ENCODE data around the gene OOSP2.
"Not testable (repeated sequence)": the region's sequence is repeated elsewhere in the genome, so short reads cannot be mapped to it uniquely, and the experiment has no call there.

Gene OOSP2

DNA sequence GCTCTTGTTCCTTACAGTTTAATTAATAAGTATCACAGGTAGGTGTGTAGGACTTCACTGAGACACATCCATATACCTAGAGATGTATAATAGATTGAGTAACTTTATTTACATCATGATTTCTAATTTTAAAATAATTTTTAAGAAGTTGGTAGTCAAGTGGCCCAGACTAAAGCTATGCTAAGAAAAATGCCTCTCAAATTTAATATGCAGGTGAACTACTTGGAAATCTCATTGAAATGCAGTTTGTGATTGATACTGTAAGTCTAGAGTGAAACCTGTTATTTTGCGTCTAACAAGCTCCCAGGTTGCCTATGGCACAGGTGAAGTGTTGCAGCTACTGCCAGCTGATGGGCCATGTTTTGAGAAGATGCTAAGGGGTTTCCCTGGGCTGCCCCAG lies 23.3 kb upstream of the OOSP2 start, which contains the start of gene OOSP4B:
TSS of gene OOSP4B (plus strand) at position 301 of the 400 bp plus-strand sequence.
- DNase-seq (ENCODE audit: low spot score) = no peak
- no peak within 1 kb of the TSS for H3K27ac ChIP-seq
- TF ChIP-seq, protein P1, sequence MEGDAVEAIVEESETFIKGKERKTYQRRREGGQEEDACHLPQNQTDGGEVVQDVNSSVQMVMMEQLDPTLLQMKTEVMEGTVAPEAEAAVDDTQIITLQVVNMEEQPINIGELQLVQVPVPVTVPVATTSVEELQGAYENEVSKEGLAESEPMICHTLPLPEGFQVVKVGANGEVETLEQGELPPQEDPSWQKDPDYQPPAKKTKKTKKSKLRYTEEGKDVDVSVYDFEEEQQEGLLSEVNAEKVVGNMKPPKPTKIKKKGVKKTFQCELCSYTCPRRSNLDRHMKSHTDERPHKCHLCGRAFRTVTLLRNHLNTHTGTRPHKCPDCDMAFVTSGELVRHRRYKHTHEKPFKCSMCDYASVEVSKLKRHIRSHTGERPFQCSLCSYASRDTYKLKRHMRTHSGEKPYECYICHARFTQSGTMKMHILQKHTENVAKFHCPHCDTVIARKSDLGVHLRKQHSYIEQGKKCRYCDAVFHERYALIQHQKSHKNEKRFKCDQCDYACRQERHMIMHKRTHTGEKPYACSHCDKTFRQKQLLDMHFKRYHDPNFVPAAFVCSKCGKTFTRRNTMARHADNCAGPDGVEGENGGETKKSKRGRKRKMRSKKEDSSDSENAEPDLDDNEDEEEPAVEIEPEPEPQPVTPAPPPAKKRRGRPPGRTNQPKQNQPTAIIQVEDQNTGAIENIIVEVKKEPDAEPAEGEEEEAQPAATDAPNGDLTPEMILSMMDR (IDR thresholded peaks at IDR 0.05) = no peak
- H3K4me3 ChIP-seq = no peak within 1 kb of the TSS

DNA sequence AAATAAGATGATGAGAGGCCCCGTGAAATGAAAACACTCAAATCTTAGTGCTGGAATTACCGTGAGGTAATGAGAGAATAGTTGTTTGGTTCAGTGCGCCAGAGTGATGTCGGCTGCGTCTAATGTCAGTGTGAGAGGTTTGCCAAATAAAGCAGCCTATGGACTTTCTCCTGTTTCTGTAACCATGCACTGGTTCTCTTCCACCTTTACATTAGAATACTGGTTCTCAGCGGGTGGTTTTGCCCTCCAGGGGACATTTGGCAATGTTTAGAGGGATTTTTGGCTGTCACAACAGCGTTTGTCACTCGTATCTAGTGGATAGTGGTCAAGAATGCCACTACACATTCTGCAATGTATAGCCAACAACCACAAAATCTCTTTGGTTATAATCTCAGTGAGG lies 22.2 kb upstream of the OOSP2 start:
- TF ChIP-seq, protein P1 (IDR thresholded peaks at IDR 0.05) = no peak
- Histone ChIP-seq H3K27ac (no peak overlapping the region), H3K4me3 (no peak overlapping the region)
- no peak for DNase-seq (ENCODE audit: low spot score)

DNA sequence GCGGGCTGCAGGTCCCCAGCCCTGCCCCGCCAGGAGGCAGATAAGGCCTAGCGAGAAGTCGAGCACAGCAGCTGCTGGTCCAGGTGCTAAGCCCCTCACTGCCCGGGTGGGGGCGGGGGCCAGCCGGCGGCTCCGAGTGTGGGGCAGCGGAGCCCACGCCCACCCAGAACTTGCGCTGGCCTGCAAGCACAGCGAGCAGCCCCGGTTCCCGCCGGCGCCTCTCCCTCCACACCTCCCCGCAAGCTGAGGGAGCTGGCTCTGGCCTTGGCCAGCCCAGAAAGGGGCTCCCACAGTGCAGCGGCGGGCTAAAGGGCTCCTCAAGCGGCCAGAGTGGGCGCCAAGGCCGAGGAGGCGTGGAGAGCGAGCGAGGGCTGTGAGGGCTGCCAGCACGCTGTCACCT lies 19.8 kb upstream of the OOSP2 start:
- DNase-seq (ENCODE audit: low spot score); H3K27ac ChIP-seq; H3K4me3 ChIP-seq: not testable (repeated sequence)

DNA sequence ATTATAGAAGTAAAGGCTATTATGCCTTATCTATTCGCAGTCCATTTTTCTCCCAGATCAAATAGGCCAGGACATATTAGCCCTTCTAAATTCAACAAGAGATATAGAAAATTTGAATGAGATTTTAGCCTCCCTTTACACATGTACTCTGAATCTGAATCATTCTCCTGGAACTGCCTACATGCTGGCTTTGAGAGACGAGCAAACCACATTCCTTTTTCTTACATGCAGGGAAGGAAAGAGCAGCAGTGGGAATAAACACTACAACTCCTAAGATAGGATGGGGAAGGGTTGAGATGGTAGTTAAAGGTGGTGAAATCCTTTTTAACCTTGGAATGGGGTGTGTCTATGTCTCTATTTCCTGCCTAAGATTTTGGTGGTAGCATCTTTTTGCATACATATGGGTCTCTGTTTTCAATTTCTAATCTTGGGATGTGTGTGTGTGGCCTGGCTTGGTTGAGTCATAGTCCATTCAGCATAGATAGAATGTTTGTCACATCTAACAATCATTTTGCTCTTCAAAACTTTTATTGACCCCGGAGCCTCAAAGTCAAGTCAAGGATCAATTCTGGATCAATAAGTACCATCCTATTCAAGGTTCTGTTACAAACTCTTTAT lies 11.1 kb upstream of the OOSP2 start:
- DNase-seq (ENCODE audit: low spot score) = no peak
- no peak overlapping the region for H3K4me3 ChIP-seq
- TF ChIP-seq, protein P1 (IDR thresholded peaks at IDR 0.05) = no peak
- no peak overlapping the region for H3K27ac ChIP-seq

DNA sequence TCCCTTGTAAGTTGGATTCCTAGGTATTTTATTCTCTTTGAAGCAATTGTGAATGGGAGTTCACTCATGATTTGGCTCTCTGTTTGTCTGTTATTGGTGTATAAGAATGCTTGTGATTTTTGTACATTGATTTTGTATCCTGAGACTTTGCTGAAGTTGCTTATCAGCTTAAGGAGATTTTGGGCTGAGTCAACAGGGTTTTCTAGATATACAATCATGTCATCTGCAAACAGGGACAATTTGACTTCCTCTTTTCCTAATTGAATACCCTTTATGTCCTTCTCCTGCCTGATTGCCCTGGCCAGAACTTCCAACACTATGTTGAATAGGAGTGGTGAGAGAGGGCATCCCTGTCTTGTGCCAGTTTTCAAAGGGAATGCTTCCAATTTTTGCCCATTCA lies 10.2 kb downstream of the OOSP2 start:
- H3K4me3 ChIP-seq; DNase-seq (ENCODE audit: low spot score); H3K27ac ChIP-seq: not testable (repeated sequence)

DNA sequence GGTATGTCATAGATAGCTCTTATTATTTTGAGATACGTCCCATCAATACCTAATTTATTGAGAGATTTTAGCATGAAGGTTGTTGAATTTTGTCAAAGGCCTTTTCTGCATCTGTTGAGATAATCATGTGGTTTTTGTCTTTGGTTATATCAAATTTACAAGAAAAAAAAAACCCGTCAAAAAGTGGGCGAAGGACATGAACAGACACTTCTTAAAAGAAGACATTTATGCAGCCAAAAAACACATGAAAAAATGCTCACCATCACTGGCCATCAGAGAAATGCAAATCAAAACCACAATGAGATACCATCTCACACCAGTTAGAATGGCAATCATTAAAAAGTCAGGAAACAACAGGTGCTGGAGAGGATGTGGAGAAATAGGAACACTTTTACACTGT lies 10.6 kb downstream of the OOSP2 start:
- H3K4me3 ChIP-seq; DNase-seq (ENCODE audit: low spot score); H3K27ac ChIP-seq: not testable (repeated sequence)

GRCh38 chr11:60056349-60056969 lies 16.2 kb downstream of the OOSP2 start, which contains the start of gene MS4A3:
Gene MS4A3 (plus strand): TSS chr11:60056665. CDS start chr11:60061161, 4,496 bp downstream.
- TF ChIP-seq, protein P1 (IDR thresholded peaks at IDR 0.05) = no peak
- Histone ChIP-seq H3K4me3 (no peak within 1 kb of the TSS), H3K27ac (no peak within 1 kb of the TSS)
- DNase-seq (ENCODE audit: low spot score) = no peak

DNA sequence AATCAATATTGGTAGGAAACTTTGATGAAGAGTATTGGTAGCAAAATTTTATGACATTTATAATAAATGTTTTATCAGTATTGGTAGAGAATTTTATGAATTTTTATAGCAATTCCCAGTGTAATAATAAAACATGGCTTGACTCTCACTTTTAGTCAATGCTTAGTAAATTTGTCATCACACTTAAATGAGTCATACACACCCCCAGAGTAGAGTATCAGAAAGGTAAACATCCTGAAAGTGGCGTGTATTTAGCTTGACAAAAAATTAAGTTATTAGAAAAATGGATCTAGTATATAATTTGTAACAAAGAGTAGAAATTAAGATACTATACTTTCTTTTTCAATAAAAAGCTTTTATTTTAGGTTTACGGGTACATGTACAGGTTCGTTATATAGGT lies 18.8 kb downstream of the OOSP2 start:
- DNase-seq (ENCODE audit: low spot score) = no peak
- Histone ChIP-seq H3K27ac (no peak overlapping the region), H3K4me3 (no peak overlapping the region)
- TF ChIP-seq, protein P1 (IDR thresholded peaks at IDR 0.05) = no peak

Data from coronary artery (tissue), 2 donors.